GM12891 (cell line): Measurements from ENCODE around the gene TMED9.

Source experiments
- POLR2A ChIP-seq: IDR thresholded peaks from 2 replicates; pipeline ENCODE4 v1.6.1; 2011; ENCODE audit warnings: low read depth, low read length, control low read depth
- POLR2AphosphoS5 ChIP-seq: IDR thresholded peaks from 2 replicates; pipeline ENCODE4 v1.6.1; 2011; ENCODE audit warnings: low read depth, low read length, control low read depth
- POU2F2 ChIP-seq: IDR thresholded peaks from 2 replicates; pipeline ENCODE4 v1.6.1; 2011; ENCODE audit warnings: low read depth, mild to moderate bottlenecking, control low read depth, low read length, moderate library complexity
- SPI1 ChIP-seq: IDR thresholded peaks from 2 replicates; pipeline ENCODE4 v1.6.1; 2011; ENCODE audit warnings: low read depth, low read length, control low read depth
- TAF1 ChIP-seq: IDR thresholded peaks from 2 replicates; pipeline ENCODE4 v1.6.1; 2011; ENCODE audit warnings: low read depth, low read length, control low read depth

DNA sequence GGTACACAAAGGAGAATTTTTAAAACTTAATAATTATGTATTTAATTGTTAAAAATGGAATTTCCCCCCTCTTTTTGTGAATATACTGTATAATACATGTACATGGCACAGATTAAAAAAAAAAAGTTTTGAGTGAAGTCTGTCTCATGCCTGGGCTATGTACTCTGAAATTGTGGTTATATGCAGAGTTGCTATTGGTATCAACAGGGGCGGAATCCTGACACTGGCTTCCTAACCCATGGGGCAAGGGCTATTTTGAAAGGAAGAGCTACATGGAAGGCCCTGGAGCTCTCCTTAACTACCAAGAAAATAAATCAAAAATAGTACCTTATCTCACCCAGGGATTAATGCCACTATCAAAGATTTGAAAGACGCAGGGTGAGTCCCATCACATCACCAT is 36.8 kb upstream of the TMED9 start:
- TF ChIP-seq POLR2AphosphoS5: no peak
- no peak for TF ChIP-seq POLR2A
- TF ChIP-seq TAF1: no peak
- no peak for TF ChIP-seq POU2F2
- no peak for TF ChIP-seq SPI1
